Caco-2 (cell line): ENCODE results near the gene PGM2. TPM values are rescaled to one million over a fixed set of nuclear protein-coding genes. Genes with fewer than 3 reads are reported as not detected.
"Not testable (repeated sequence)": the region's sequence is repeated elsewhere in the genome, so short reads cannot be mapped to it uniquely, and the experiment has no call there.

ENCODE experiments used
- BruUV-seq: library from RNA; stranded (reverse); fragments of 400-500 nt; replicated peaks from 2 replicates; lab custom pipeline; 2021; lab: Mats Ljungman, UMichigan
- CTCF ChIA-PET: fragments of 300-600 bp; sonication (Branson Sonifier 250); formaldehyde crosslinking; loops from one replicate; lab custom pipeline; 2022; ENCODE audit warnings: antibody characterized with exemption; lab: Charles Lee
- POLR2A ChIA-PET: fragments of 300-600 bp; sonication (Branson Sonifier 250); formaldehyde crosslinking; loops from one replicate; lab custom pipeline; 2022; ENCODE audit warnings: antibody characterized with exemption; lab: Charles Lee
- DNase-seq, 2 experiments: peaks; one replicate each; pipeline versions ENCODE4 v3.0.0 to v3.0.0-alpha.2; 2020 to 2022
- H3K27me3 ChIP-seq: replicated peaks from 2 replicates; pipeline ENCODE4 v1.6.0; 2011; ENCODE audit warnings: low read length; ENCODE audit not compliant: control insufficient read depth, insufficient read depth
- H3K36me3 ChIP-seq: 2 replicates; pipeline ENCODE4 v1.5.1; 2011; ENCODE audit warnings: low read length; ENCODE audit not compliant: control insufficient read depth, insufficient read depth
- H3K4me1 ChIP-seq: fragments of 250-450 bp; sonication (Bioruptor Pico); 2 replicates; pipeline ENCODE4 v1.5.1; 2020; ENCODE audit warnings: mild to moderate bottlenecking
- H3K4me3 ChIP-seq: 2 replicates; pipeline ENCODE4 v1.5.1; 2011; ENCODE audit warnings: low read depth, mild to moderate bottlenecking, control low read depth, low read length
- H3K9me3 ChIP-seq: fragments of 250-450 bp; sonication (Bioruptor Pico); 2 replicates; pipeline ENCODE4 v1.5.1; 2020; ENCODE audit warnings: mild to moderate bottlenecking, moderate library complexity
- H3K27ac Mint-ChIP-seq: one replicate; pipeline ENCODE4 v1.8.0; 2022; ENCODE audit warnings: mixed read lengths; ENCODE audit not compliant: unreplicated experiment
- H3K27me3 Mint-ChIP-seq: one replicate; pipeline ENCODE4 v1.8.0; 2022; ENCODE audit warnings: mixed read lengths; ENCODE audit not compliant: insufficient read depth, unreplicated experiment
- H3K36me3 Mint-ChIP-seq: one replicate; pipeline ENCODE4 v1.8.0; 2022; ENCODE audit warnings: mild to moderate bottlenecking, mixed read lengths; ENCODE audit not compliant: insufficient read depth, unreplicated experiment
- H3K4me1 Mint-ChIP-seq: one replicate; pipeline ENCODE4 v1.8.0; 2022; ENCODE audit warnings: low read depth, mixed read lengths; ENCODE audit not compliant: unreplicated experiment
- H3K4me3 Mint-ChIP-seq: one replicate; pipeline ENCODE4 v1.8.0; 2022; ENCODE audit warnings: mild to moderate bottlenecking, moderate library complexity, mixed read lengths; ENCODE audit not compliant: unreplicated experiment
- H3K9me3 Mint-ChIP-seq: one replicate; pipeline ENCODE4 v1.8.0; 2022; ENCODE audit warnings: mixed read lengths; ENCODE audit not compliant: unreplicated experiment
- CTCF ChIP-seq, 2 experiments: fragments of 200-600 bp in 1 of 2; IDR thresholded peaks; 1 replicate in 1 of 2; 2 replicates in 1 of 2; pipeline versions ENCODE4 v1.5.1 to v1.8.0; 2011 to 2022; ENCODE audit warnings: antibody characterized with exemption in 1 of 2, control low read depth in 1 of 2, inconsistent platforms in 1 of 2, low read depth in 1 of 2, low read length in 1 of 2, mild to moderate bottlenecking in 1 of 2, moderate library complexity in 1 of 2; ENCODE audit not compliant: insufficient read depth in 1 of 2, severe bottlenecking in 1 of 2, unreplicated experiment in 1 of 2
- intact Hi-C: fragments of 100-400 bp; cut with micrococcal nuclease; formaldehyde crosslinking; loops from one replicate; pipeline ENCODE4 v1.10.0; 2022; ENCODE audit not compliant: unreplicated experiment
- total RNA-seq: library from RNA; stranded (reverse); gene quantifications from 2 replicates; pipeline ENCODE4 v1.2.3, GENCODE V29; 2022

PGM2 gene
- total RNA-seq, 1 experiment from 2014 or later = 33.4 TPM

GRCh38 chr4:37780444-37781130 lies 45.9 kb upstream of the PGM2 start:
- BruUV-seq = no TSS peak
- no peaks in the 10 kb centered on the region for H3K27me3 ChIP-seq
- POLR2A ChIA-PET = no interaction called here
- no peaks in the 10 kb centered on the region for H3K36me3 Mint-ChIP-seq
- peak in 1 of 2 experiments; percentile 22 for TF ChIP-seq CTCF (IDR thresholded peaks at IDR 0.05; ENCODE audit: insufficient read depth in 1 of 2, low read depth in 1 of 2, low read length in 1 of 2, severe bottlenecking in 1 of 2, unreplicated experiment in 1 of 2)
- peak in 1 of 2 experiments; percentile 25 for DNase-seq
- peaks cover 9% of the 10 kb centered on the region; the same call in 1 of the 2 replicates for H3K4me1 ChIP-seq
- H3K4me3 Mint-ChIP-seq = no peak overlapping the region
- H3K9me3 Mint-ChIP-seq = peaks cover 7% of the 10 kb centered on the region
- H3K4me3 ChIP-seq = no peak overlapping the region
- H3K27ac Mint-ChIP-seq = no peak overlapping the region
- H3K36me3 ChIP-seq = no peaks in the 10 kb centered on the region
- intact Hi-C loops = loop anchor here (1.0 to 2.0 kb wide), 3 partner anchors 52 to 177 kb away; partner anchors contain the start of gene RELL1
- H3K27me3 Mint-ChIP-seq = no peaks in the 10 kb centered on the region
- no peaks in the 10 kb centered on the region for H3K9me3 ChIP-seq
- H3K4me1 Mint-ChIP-seq = no peaks in the 10 kb centered on the region
- CTCF ChIA-PET = interaction anchor here (0.6 kb wide), 1 partner anchor 327 kb away, joined by 3 read pairs; a partner anchor contains a TSS

- Mint-ChIP-seq H3K27ac (no peak overlapping the region), H3K9me3 (peaks cover 11% of the 10 kb centered on the region), H3K4me3 (no peak overlapping the region), H3K27me3 (no peaks in the 10 kb centered on the region), H3K4me1 (no peaks in the 10 kb centered on the region), H3K36me3 (no peaks in the 10 kb centered on the region)
- Histone ChIP-seq H3K4me3 (no peak overlapping the region), H3K36me3 (no peaks in the 10 kb centered on the region), H3K27me3 (no peaks in the 10 kb centered on the region), H3K4me1 (peaks cover 9% of the 10 kb centered on the region; the same call in 1 of the 2 replicates), H3K9me3 (no peaks in the 10 kb centered on the region)
- no peak for DNase-seq
- TF ChIP-seq CTCF (IDR thresholded peaks at IDR 0.05; ENCODE audit: insufficient read depth in 1 of 2, low read depth in 1 of 2, low read length in 1 of 2, severe bottlenecking in 1 of 2, unreplicated experiment in 1 of 2) = no peak
- BruUV-seq = no TSS peak
- ChIA-PET CTCF (interaction anchor here (0.6 kb wide), 1 partner anchor 328 kb away, joined by 3 read pairs; a partner anchor contains a TSS), POLR2A (no interaction called here)
- intact Hi-C loops = loop anchor here (2.0 kb wide), 2 partner anchors 52 to 94 kb away; partner anchors contain the start of gene RELL1
Observed at GRCh38 chr4:37781131-37781455, 45.4 kb upstream of the PGM2 start.

GRCh38 chr4:37786267-37786666 lies 40.2 kb upstream of the PGM2 start:
- DNase-seq, H3K36me3 ChIP-seq, H3K27ac Mint-ChIP-seq, POLR2A ChIA-PET, H3K9me3 ChIP-seq, H3K4me3 ChIP-seq, H3K27me3 ChIP-seq, H3K4me3 Mint-ChIP-seq, BruUV-seq, H3K36me3 Mint-ChIP-seq, H3K4me1 Mint-ChIP-seq, H3K27me3 Mint-ChIP-seq, intact Hi-C loops, H3K4me1 ChIP-seq: not testable (repeated sequence)
- CTCF ChIA-PET = interaction anchor here (0.5 kb wide), 1 partner anchor 58 kb away, joined by 6 read pairs; no protein-coding TSS in a partner anchor
- peaks cover 16% of the 10 kb centered on the region for H3K9me3 Mint-ChIP-seq

GRCh38 chr4:37787883-37788460 lies 38.5 kb upstream of the PGM2 start:
- CTCF ChIA-PET, H3K4me1 Mint-ChIP-seq: not testable (repeated sequence)

More at GRCh38 chr4:37787883-37788460, 38.5 kb upstream of the PGM2 start:
- H3K27me3 ChIP-seq, H3K27ac Mint-ChIP-seq, DNase-seq, POLR2A ChIA-PET, H3K4me1 ChIP-seq, H3K4me3 ChIP-seq, H3K4me3 Mint-ChIP-seq, H3K9me3 ChIP-seq, intact Hi-C loops, H3K36me3 ChIP-seq, H3K27me3 Mint-ChIP-seq, H3K36me3 Mint-ChIP-seq, BruUV-seq: not testable (repeated sequence)
- H3K9me3 Mint-ChIP-seq = peaks cover 21% of the 10 kb centered on the region
